CD4-positive, CD25-positive, alpha-beta regulatory T cell (primary cell): ENCODE data around the gene TCF7L1. TPM values are rescaled to one million over a fixed set of nuclear protein-coding genes. Genes with fewer than 3 reads are reported as not detected.
A peak's percentile ranks its signal among the peaks of the same experiment; 100 is the strongest.

Source experiments
- ATAC-seq, 2 donors: fragments of 150-1000 bp; cut with Tn5 transposase; one replicate each; pipeline ENCODE4 v1.10.0; 2021; ENCODE audit warnings: low read depth in 2 of 2, moderate number of reproducible peaks in 2 of 2, moderate library complexity in 1 of 2
- DNase-seq, 3 donors: peaks; one replicate each; pipeline versions ENCODE4 v3.0.0 to v3.0.0-alpha.2; 2012 to 2022; ENCODE audit warnings: mixed read lengths in 1 of 3
- H3K27ac ChIP-seq: one replicate; pipeline ENCODE4 v1.7.0; 2013; ENCODE audit warnings: mild to moderate bottlenecking, low read length; ENCODE audit not compliant: insufficient read depth, poor library complexity, severe bottlenecking
- H3K27me3 ChIP-seq: one replicate; pipeline ENCODE4 v1.7.0; 2013; ENCODE audit warnings: low read length; ENCODE audit not compliant: control insufficient read depth, insufficient read depth
- H3K36me3 ChIP-seq: one replicate; pipeline ENCODE4 v1.7.0; 2013; ENCODE audit warnings: mild to moderate bottlenecking, low read length, moderate library complexity; ENCODE audit not compliant: control insufficient read depth, insufficient read depth
- H3K4me1 ChIP-seq: 2 replicates; pipeline ENCODE4 v1.7.0; 2013; ENCODE audit warnings: mild to moderate bottlenecking, low read length; ENCODE audit not compliant: insufficient read depth, control insufficient read depth, poor library complexity, severe bottlenecking
- H3K4me3 ChIP-seq: one replicate; pipeline ENCODE4 v1.7.0; 2013; ENCODE audit warnings: low read depth, mild to moderate bottlenecking, low read length, moderate library complexity
- H3K9me3 ChIP-seq, 2 experiments: 1 replicate in 1 of 2; 2 replicates in 1 of 2; pipeline ENCODE4 v1.7.0; 2013; ENCODE audit warnings: low read length in 2 of 2, mild to moderate bottlenecking in 1 of 2, moderate library complexity in 1 of 2; ENCODE audit not compliant: control insufficient read depth in 2 of 2
- H3K27ac Mint-ChIP-seq, 3 donors: one replicate each; pipeline ENCODE4 v1.8.0; 2020 to 2022; ENCODE audit warnings: mild to moderate bottlenecking in 3 of 3, mixed read lengths in 3 of 3, moderate library complexity in 2 of 3
- H3K27me3 Mint-ChIP-seq: one replicate; pipeline ENCODE4 v1.8.0; 2022; ENCODE audit warnings: mild to moderate bottlenecking, mixed read lengths
- H3K36me3 Mint-ChIP-seq: one replicate; pipeline ENCODE4 v1.8.0; 2020; ENCODE audit warnings: mixed read lengths
- H3K4me1 Mint-ChIP-seq, 4 donors: one replicate each; pipeline ENCODE4 v1.8.0; 2020 to 2022; ENCODE audit warnings: mixed read lengths in 4 of 4, mild to moderate bottlenecking in 1 of 4
- H3K4me3 Mint-ChIP-seq, 4 donors: one replicate each; pipeline ENCODE4 v1.8.0; 2020 to 2022; ENCODE audit warnings: mild to moderate bottlenecking in 4 of 4, mixed read lengths in 4 of 4, moderate library complexity in 3 of 4
- H3K9me3 Mint-ChIP-seq, 7 donors: one replicate each; pipeline ENCODE4 v1.8.0; 2020 to 2022; ENCODE audit warnings: mixed read lengths in 7 of 7, mild to moderate bottlenecking in 3 of 7, moderate library complexity in 2 of 7
- polyA plus RNA-seq, 4 donors: library from polyadenylated mRNA; unstranded; fragments of 300-500 nt; fragmentation: Illumina TruSeq; gene quantifications; one replicate each; pipeline ENCODE4 v1.2.3, GENCODE V29; 2021
- total RNA-seq: library from RNA; stranded (reverse); gene quantifications from one replicate; pipeline ENCODE4 v1.2.3, GENCODE V29; 2022

TCF7L1 gene
- total and polyA plus RNA-seq, 5 donors from 2014 or later = 0.07 to 0.10 TPM; not detected in 3

GRCh38 chr2:85175369-85176299 lies 42.4 kb downstream of the TCF7L1 start:
- H3K4me1 Mint-ChIP-seq = peaks cover 0 to 21% (median 12%) of the 10 kb centered on the region in 4 donors
- H3K36me3 Mint-ChIP-seq = no peaks in the 10 kb centered on the region
- peaks cover 8% of the 10 kb centered on the region for H3K27me3 Mint-ChIP-seq
- Histone ChIP-seq H3K27me3 (no peaks in the 10 kb centered on the region), H3K4me1 (peaks cover 8% of the 10 kb centered on the region), H3K9me3 (peaks cover 0 to under 1% of the 10 kb centered on the region in 2 experiments), H3K36me3 (no peaks in the 10 kb centered on the region), H3K27ac (no peak overlapping the region), H3K4me3 (no peak overlapping the region)
- DNase-seq (no peak), ATAC-seq (no peak)
- H3K27ac Mint-ChIP-seq = peak overlapping the region in 1 of 3 donors; percentile 32
- peaks cover 0 to 2% (median 0%) of the 10 kb centered on the region in 7 donors for H3K9me3 Mint-ChIP-seq
- no peak overlapping the region for H3K4me3 Mint-ChIP-seq

DNA sequence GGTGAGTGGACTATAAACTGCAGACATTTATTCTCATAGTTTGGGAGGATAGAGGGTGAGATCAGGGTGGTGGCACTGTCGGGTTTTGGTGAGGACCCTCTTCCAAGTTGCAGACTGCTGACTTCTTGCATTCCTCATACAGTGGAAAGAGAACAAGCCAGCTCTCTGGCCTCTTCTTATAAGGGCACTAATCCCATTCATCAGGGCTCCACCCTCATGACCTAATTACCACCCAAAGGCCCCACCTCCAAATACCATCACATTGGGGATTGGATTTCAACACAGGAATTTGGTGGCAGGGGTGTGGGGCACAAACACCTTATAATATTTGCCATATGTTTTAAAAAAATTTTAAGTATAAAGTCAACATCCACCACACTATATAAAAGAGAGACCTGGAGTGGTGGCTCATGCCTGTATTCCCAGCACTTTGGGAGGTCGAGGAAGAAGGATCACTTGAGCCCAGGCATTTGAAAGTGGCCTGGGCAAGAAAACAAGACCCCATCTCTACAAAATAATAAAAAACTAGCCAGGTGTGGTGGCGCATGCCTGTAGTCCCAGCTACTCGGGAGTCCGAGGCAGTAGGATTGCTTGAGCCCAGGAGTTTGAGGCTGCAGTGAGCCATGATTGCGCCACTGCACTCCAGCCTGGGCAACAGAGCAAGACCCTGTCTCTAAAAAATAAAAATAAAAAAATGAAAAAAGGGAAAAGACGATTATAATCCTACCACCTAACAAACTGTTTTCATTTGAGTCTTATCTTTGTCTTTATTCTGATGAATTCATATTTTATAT lies 44.0 kb downstream of the TCF7L1 start:
- H3K27ac Mint-ChIP-seq = peak overlapping the region in 1 of 3 donors; percentile 82
- Histone ChIP-seq H3K27ac (no peak overlapping the region), H3K9me3 (no peaks in the 10 kb centered on the region), H3K4me3 (no peak overlapping the region), H3K36me3 (no peaks in the 10 kb centered on the region), H3K27me3 (no peaks in the 10 kb centered on the region), H3K4me1 (peaks cover 8% of the 10 kb centered on the region)
- ATAC-seq (no peak), DNase-seq (no peak)
- H3K36me3 Mint-ChIP-seq = no peaks in the 10 kb centered on the region
- H3K4me3 Mint-ChIP-seq = peak overlapping the region in 2 of 4 donors; percentile 23 to 28
- H3K9me3 Mint-ChIP-seq = no peaks in the 10 kb centered on the region
- H3K4me1 Mint-ChIP-seq = peaks cover 0 to 21% (median 12%) of the 10 kb centered on the region in 4 donors
- peaks cover 11% of the 10 kb centered on the region for H3K27me3 Mint-ChIP-seq

- H3K36me3 Mint-ChIP-seq = no peaks in the 10 kb centered on the region
- no peaks in the 10 kb centered on the region for H3K9me3 Mint-ChIP-seq
- H3K4me1 Mint-ChIP-seq = peaks cover 0 to 21% (median 12%) of the 10 kb centered on the region in 4 donors
- Histone ChIP-seq H3K4me3 (peak overlapping the region; percentile 47), H3K36me3 (no peaks in the 10 kb centered on the region), H3K9me3 (no peaks in the 10 kb centered on the region), H3K27ac (no peak overlapping the region), H3K4me1 (peaks cover 8% of the 10 kb centered on the region), H3K27me3 (no peaks in the 10 kb centered on the region)
- H3K27me3 Mint-ChIP-seq = peaks cover 11% of the 10 kb centered on the region
- DNase-seq (peak in 1 of 3 donors; percentile 37), ATAC-seq (peak in 1 of 2 donors; percentile 55)
- peak overlapping the region; percentile 6 to 82 (median 70) for H3K27ac Mint-ChIP-seq
- peak overlapping the region in 3 of 4 donors; percentile 16 to 28 (median 23) for H3K4me3 Mint-ChIP-seq
These were observed 45.0 kb downstream of the TCF7L1 start for GRCh38 chr2:85178154-85178553.

- Mint-ChIP-seq H3K36me3 (no peaks in the 10 kb centered on the region), H3K27me3 (peaks cover 11% of the 10 kb centered on the region), H3K9me3 (no peaks in the 10 kb centered on the region), H3K4me1 (peaks cover 0 to 21% (median 12%) of the 10 kb centered on the region in 4 donors), H3K4me3 (no peak overlapping the region), H3K27ac (peak overlapping the region in 2 of 3 donors; percentile 70 to 82)
- Histone ChIP-seq H3K4me1 (peaks cover 8% of the 10 kb centered on the region), H3K9me3 (no peaks in the 10 kb centered on the region), H3K27ac (no peak overlapping the region), H3K36me3 (no peaks in the 10 kb centered on the region), H3K27me3 (no peaks in the 10 kb centered on the region), H3K4me3 (no peak overlapping the region)
- no peak for DNase-seq
- no peak for ATAC-seq
These were observed 45.8 kb downstream of the TCF7L1 start for GRCh38 chr2:85178980-85179411.

- ATAC-seq = no peak
- H3K4me3 ChIP-seq = no peak overlapping the region
- no peak overlapping the region for H3K4me3 Mint-ChIP-seq
- H3K9me3 ChIP-seq = no peaks in the 10 kb centered on the region
- H3K4me1 Mint-ChIP-seq = peaks cover 0 to 21% (median 12%) of the 10 kb centered on the region in 4 donors
- H3K9me3 Mint-ChIP-seq = no peaks in the 10 kb centered on the region
- H3K36me3 ChIP-seq = no peaks in the 10 kb centered on the region
- DNase-seq = no peak
- H3K27ac ChIP-seq = no peak overlapping the region
- peaks cover 8% of the 10 kb centered on the region for H3K4me1 ChIP-seq
- no peaks in the 10 kb centered on the region for H3K27me3 ChIP-seq
- peak overlapping the region in 2 of 3 donors; percentile 23 to 33 for H3K27ac Mint-ChIP-seq
- no peaks in the 10 kb centered on the region for H3K36me3 Mint-ChIP-seq
- peaks cover 11% of the 10 kb centered on the region for H3K27me3 Mint-ChIP-seq
These were observed 46.3 kb downstream of the TCF7L1 start for GRCh38 chr2:85179541-85179940.

DNA sequence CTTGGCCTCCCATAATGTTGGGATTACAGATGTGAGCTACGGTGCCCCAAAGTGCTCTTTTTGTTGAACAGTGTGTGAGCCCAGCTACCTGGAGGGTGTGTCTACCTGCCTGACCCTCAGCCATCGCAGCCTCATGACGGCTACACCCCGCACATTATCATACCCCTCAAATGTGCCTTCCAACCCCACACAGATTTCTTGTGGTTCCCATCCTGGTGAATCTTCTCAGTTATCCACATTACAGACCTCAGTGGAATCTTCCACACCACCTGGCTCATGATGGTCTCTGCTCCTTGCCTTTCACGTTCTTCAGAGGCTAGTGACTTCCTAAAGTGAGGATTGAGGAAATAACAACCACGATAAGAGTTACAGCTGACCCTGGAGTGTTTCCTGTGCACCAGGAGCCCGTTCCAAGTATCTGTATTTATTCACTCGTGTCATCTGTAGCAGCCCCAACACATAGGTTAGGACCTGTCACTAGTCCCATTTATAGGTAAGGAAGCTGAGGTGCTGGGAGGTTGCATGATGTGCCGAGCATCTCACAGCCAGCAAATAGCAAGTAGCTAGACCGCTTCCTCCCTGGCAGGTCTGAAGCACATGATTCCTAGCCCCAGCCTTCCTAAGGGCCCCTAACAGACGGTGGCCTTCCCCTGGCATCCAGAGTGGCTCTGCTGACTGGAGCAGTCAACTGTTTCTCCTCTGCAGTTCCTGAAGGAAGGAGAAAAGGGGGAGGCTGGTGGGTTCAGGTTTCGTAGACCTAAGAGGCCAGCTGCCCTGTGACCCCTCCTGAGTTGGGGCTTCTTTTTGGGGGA lies 47.3 kb downstream of the TCF7L1 start:
- Histone ChIP-seq H3K9me3 (no peaks in the 10 kb centered on the region), H3K36me3 (no peaks in the 10 kb centered on the region), H3K27ac (no peak overlapping the region), H3K4me3 (no peak overlapping the region), H3K27me3 (no peaks in the 10 kb centered on the region), H3K4me1 (peaks cover 8% of the 10 kb centered on the region)
- ATAC-seq (no peak), DNase-seq (no peak)
- peaks cover 0 to 21% (median 12%) of the 10 kb centered on the region in 4 donors for H3K4me1 Mint-ChIP-seq
- no peaks in the 10 kb centered on the region for H3K9me3 Mint-ChIP-seq
- no peak overlapping the region for H3K4me3 Mint-ChIP-seq
- H3K27me3 Mint-ChIP-seq = peaks cover 11% of the 10 kb centered on the region
- peak overlapping the region in 1 of 3 donors; percentile 37 for H3K27ac Mint-ChIP-seq
- H3K36me3 Mint-ChIP-seq = no peaks in the 10 kb centered on the region

DNA sequence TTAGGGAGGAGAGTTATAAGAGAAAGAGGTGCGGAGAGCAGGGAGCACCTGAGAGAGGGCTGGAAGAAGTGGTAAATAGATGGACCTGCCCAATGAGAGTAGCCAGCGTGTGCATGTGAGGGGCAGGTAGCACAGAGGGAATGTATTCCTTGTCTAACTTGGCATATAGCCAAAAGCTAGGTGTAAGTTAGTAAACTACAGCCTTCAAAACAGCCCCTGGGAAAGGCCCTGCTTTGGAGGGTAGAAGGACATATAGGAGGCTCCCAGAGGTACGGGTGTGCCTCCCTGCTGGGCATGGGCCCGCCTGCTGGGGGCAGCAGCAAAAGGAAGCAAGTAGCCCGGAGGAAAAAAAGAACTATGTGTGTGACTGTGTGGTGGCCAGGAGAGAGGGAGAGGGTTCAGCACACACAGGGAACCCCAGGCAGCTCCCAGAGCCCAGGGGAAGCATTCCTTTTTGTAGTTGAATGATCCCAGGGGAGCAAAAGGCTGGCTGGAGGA lies 48.0 kb downstream of the TCF7L1 start:
- Mint-ChIP-seq H3K36me3 (no peaks in the 10 kb centered on the region), H3K4me3 (no peak overlapping the region)

More for the DNA sequence above, 48.0 kb downstream of the TCF7L1 start:
- Histone ChIP-seq H3K27ac (no peak overlapping the region), H3K4me3 (no peak overlapping the region), H3K36me3 (no peaks in the 10 kb centered on the region), H3K9me3 (no peaks in the 10 kb centered on the region), H3K27me3 (no peaks in the 10 kb centered on the region), H3K4me1 (peaks cover 8% of the 10 kb centered on the region)
- H3K27ac Mint-ChIP-seq = no peak overlapping the region
- no peak for ATAC-seq
- H3K27me3 Mint-ChIP-seq = peaks cover 13% of the 10 kb centered on the region
- no peak for DNase-seq
- H3K9me3 Mint-ChIP-seq = no peaks in the 10 kb centered on the region
- H3K4me1 Mint-ChIP-seq = peaks cover 0 to 21% (median 12%) of the 10 kb centered on the region in 4 donors
